ENCODE measurements around the gene PKP3.

DNA sequence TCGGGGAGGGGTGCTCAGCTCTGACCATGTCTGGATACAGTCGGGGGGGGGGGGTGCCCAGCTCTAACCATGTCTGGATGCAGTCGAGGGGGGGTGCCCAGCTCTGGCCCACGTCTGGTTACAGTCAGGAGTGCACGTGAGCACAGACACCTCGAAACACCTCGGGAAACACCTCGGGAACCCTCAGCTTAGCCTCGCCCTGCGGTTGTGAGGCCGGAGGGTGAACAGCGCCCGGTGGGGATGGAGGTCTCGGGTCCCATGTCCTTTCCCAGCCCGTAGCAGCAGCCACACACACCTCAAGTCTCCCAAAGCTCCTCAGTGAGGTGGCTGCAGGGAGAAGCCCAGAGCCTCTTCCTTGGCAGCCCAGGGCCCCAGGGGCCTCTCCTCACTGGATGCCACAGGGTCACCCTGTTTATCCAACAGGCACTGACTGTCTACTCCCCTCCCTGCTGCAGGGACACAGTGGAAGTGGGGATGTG, 18.7 kb downstream of the PKP3 start:
- no peak for TF ChIP-seq EZH2 (IDR thresholded peaks at IDR 0.05; ENCODE audit: borderline replicate concordance, low read depth, low read length, severe bottlenecking)
- TF ChIP-seq, protein P1, sequence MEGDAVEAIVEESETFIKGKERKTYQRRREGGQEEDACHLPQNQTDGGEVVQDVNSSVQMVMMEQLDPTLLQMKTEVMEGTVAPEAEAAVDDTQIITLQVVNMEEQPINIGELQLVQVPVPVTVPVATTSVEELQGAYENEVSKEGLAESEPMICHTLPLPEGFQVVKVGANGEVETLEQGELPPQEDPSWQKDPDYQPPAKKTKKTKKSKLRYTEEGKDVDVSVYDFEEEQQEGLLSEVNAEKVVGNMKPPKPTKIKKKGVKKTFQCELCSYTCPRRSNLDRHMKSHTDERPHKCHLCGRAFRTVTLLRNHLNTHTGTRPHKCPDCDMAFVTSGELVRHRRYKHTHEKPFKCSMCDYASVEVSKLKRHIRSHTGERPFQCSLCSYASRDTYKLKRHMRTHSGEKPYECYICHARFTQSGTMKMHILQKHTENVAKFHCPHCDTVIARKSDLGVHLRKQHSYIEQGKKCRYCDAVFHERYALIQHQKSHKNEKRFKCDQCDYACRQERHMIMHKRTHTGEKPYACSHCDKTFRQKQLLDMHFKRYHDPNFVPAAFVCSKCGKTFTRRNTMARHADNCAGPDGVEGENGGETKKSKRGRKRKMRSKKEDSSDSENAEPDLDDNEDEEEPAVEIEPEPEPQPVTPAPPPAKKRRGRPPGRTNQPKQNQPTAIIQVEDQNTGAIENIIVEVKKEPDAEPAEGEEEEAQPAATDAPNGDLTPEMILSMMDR (IDR thresholded peaks at IDR 0.05; ENCODE audit: borderline replicate concordance, extremely low read depth, low read length, poor library complexity, severe bottlenecking), result no peak

Data from DND-41 (cell line).